NCI-H2029 treated with DMSO at 0.1 percent for 48 hours (cell line): Measurements from ENCODE around the gene HOATZ.

Experiments used
- DNase-seq: peaks from one replicate; lab custom pipeline; 2025; lab: John Stamatoyannopoulos, UW

The HOATZ gene

GRCh38 chr11:111522426-111522825 lies 7.8 kb downstream of the HOATZ start:
- DNase-seq, result no peak

- no peak for DNase-seq
Observed at GRCh38 chr11:111523343-111523742, 8.8 kb downstream of the HOATZ start.

DNA sequence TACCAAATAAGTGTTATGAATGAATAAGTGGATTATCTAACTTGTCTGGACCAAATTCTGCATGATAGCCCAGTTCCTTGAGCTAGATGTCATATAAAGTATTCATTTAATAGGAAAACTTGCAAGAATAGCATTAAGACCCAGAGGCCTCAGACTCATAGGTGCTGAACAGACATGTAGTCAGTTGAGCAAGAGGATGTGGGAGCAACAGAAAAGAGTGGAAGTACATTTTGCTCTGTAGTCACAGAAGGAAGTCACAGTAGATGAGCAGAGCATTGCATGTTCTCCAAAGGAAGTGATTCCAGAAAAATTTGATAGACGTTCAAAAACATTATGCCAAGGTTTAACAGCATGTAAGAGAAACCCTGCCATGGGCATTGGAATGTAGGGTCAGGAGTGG lies 9.5 kb downstream of the HOATZ start:
- DNase-seq, result no peak

DNA sequence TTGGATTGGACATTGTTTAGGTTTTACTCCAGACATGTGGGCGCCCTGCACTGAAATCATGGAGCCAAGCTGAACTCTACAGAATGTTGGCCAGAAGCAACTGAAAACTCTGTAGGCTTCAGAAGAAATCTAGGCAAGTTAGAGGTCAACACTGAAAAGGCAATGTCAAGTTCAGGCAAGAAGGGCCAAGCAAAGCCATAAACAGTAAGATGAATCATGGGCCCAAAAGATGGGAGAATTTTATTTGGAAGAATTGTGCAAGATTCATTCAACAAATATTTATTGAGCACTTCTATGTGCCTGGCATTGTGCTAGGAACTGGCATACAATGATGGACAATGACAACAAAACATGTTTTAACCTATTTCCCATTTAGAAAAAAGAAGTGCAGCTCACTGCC lies 10.9 kb downstream of the HOATZ start:
- DNase-seq, result no peak

DNA sequence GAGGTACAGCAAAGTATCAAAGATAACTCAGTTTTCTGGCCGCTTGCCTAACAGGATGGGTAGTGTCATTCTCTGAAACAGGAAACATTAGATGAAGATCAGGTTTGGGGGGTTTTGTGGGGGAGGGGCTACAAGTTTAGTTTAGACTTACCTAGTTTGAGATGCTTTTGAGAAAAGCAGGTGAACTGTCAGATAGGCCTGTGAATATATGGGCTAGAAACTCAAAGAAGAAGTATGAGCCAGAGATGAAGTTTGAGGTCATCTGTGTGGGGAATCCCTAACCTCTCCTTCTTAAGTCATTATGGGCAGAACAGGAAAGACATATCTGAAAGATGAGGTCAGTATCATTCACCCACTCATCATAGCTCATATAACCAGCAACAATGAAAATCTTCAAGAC lies 11.9 kb downstream of the HOATZ start:
- DNase-seq, result no peak

GRCh38 chr11:111527279-111527678 lies 12.7 kb downstream of the HOATZ start:
- no peak for DNase-seq

DNA sequence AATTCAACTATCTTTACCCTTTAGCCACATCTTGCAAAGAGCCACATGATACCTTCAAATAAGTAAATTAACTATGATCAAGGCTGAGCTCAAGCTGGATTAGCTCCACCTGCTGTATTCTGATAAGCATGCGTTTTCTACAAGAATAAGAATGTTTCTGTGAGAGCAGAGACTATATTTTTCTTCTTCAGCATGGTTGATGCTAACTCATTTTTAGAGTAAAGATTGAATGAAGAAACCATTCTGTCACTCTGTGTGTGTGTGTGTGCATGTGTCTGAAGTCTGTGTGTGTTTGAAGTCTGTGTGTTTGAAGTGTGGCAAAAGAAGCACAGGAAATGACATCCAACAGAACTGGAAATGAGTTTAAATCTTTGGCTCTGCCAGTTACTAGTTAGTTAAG lies 14.0 kb downstream of the HOATZ start:
- no peak for DNase-seq

DNA sequence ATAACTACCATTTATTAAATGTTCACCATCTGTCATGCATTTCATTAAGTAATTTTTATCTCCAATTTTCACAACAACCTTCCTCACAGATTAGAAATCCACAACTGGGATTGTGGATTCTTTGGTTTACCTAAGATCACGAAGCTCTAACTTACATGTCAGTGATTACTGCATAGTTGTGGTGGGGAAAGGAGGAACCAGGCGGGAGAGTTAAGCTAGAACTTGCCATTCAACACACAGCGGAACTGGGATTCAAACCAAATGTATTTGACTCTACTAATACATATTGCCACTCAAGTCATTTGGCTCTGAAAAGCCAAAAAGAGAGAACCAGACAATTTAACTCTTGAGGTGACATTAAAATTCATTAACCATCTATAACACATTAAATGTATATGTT lies 15.5 kb downstream of the HOATZ start:
- DNase-seq, result no peak

DNA sequence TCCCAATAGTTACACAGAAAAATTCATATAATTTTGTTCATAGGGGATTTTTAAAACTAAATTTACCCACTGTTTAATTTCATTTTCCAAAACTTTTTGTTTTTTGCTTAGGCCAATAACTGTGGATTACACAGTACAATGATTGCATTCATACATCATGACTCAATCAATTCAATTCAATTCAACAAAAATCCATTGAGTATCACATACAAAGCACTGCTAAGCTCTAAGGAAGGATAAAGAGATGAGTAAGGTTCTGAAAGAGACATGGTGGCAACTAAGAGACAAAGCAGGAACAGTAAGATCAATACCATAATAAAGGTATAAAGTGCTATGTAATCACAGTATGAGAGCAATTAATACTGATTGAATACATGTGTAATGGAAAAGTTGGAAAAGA lies 16.6 kb downstream of the HOATZ start:
- DNase-seq, result no peak

GRCh38 chr11:111531687-111532364 lies 17.2 kb downstream of the HOATZ start:
- DNase-seq, result no peak

GRCh38 chr11:111532365-111532709 lies 17.8 kb downstream of the HOATZ start:
- DNase-seq, result no peak

- DNase-seq, result no peak
Observed at GRCh38 chr11:111535281-111535680, 20.7 kb downstream of the HOATZ start.

GRCh38 chr11:111537336-111537860 lies 22.8 kb downstream of the HOATZ start:
- no peak for DNase-seq

DNA sequence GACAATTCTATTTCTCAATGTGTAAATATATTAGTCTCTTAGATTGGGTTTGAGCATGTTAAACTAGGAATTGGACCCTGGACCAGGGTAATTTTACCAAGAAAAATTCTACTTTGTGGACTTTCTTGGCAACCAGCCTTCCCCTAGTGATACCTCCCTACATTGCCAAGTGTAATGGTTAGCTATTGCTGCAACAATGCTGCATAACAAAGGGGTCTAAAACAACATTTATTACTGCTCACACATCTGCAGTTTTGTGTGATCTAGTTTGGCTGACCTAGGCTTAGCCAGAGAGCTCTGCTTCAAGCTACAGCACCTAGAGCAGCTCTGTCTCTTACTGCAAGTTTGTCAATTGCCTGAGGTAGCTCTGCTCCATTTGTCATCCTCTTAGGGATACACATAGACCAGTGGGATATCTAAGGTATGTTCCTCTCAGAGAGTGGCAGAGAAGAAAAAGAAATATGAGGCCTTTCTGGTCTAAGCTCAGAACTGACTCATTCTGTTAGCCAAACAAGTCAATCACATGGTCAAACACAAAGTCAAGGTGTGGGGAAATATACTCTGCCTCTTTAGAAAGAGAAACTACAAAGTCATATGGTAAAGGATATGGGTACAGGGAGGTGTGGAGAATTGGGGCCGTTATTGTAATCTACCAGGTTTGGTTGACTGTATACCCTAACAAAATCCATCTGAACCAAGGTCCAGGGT lies 24.0 kb downstream of the HOATZ start:
- no peak for DNase-seq

DNA sequence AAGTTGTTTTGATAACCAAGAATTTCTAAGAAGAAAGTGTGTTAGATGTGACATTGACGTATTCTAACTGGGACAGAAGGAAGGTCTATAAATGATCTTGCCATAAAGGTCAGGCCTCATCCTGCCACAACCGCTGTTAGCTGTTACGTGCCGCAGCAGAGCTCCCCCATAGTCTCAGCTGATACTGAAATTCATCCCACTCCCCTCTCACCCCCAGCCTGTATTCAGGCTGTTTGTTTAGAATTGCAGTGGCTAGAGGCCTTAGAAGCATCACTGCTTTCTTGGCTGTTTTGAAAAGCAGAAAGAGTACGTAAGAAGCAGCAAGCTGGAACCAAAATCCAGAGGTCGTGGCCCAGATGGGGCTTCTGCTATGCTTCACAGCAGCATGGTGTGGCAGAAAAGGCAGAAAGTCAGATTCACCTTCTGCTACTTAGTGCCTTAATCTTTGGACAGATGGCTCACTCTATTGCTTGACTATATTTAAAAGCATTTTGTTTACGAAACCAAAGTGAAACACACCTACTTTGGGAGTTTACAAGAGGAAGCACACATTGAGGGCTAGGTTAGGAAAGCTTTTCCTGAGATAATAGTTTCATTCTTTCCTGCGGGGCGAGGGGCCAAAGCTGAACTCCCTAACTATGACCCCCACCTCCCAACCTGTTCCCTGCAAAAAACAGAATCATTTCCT lies 25.0 kb downstream of the HOATZ start:
- no peak for DNase-seq

DNA sequence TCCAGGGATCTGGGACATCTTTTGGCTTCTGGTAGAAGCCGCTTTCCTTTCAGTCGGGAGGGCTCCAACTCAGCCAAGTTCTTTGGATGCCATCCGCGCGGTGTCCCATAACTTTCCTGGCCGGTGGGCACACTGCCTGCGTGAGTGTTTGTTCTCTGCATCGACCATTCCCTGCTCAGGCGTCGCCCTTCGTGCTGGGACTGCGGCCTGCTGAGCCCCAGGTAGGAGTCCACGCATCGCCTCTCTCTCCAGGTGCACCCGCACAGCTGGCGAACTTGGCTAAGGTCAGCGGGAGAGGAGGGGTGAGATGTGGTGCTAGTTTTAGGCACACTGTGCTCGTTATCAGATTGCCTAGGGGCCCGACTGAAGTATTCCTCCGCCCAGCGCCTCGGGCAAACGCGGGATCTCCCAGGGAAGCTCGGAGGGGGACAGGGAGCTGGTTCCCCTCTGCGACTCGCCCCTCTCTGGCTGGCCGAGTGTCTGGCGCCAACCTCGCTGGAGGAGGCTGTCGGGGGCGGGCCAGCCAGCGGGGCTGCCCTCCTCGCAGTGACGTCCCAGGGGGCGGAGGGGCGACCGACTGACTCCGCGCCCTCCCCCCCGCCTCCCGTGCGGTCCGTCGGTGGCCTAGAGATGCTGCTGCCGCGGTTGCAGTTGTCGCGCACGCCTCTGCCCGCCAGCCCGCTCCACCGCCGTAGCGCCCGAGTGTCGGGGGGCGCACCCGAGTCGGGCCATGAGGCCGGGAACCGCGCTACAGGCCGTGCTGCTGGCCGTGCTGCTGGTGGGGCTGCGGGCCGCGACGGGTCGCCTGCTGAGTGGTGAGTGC lies 25.7 kb downstream of the HOATZ start, which contains the start of gene LAYN:
Gene LAYN, plus strand, starts transcription at position 607 of the 823 bp plus-strand sequence. Its CDS starts 124 bp downstream, at position 731.
- DNase-seq, result no peak

DNA sequence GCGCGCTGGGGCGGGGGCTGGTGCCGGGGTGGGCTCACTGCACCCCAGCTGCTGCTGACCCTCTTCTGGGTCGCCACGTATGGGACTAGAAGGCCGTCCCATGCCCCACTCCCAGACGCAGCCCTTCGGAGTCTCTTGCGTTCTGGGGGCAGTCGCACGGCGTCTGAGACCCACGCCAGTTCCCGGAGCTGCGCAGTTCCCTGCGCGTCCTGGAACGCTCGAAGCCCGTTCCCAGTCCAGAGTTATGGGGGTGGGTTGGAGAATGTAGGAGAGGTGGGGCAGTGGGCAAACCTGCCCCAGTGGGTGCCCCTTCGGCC lies 26.3 kb downstream of the HOATZ start:
- no peak for DNase-seq

DNA sequence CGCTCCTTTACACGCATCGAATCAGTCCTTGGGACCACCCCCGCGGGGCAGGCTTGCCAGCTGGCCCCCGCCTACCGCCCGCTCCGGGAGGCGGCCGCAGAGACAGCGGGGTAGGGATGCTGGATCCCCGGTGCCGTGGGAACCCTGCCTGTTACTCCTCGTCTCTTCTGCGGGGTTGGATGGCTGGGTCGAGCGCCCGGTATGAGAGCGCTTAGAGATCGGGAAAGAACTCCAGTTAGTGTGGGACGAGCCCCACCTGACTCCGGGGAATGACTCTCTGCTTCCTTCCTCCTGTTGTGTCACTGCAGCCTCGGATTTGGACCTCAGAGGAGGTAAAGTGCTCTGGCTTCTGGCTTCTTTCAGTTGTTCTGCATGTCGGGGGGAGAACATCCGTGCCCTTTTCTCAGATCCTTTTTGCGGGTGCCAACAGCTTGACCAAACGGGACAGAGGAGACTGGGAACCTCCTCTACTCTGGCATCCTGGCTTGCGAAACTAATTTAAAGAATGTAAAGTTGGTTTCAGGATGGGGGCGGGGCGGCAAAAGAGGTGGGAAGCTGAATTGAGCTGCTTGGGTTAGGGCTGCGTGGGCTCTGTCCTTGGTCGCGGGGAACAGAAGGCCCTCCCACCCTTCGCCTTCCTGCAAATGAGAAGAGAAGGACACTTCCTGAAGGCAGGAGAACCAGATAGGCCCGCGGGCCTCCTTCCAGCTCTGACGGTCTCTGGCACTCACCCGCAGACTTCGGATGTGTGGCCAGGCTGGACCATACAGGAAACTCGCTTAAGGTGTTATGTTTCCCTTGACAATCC lies 26.9 kb downstream of the HOATZ start:
- no peak for DNase-seq

DNA sequence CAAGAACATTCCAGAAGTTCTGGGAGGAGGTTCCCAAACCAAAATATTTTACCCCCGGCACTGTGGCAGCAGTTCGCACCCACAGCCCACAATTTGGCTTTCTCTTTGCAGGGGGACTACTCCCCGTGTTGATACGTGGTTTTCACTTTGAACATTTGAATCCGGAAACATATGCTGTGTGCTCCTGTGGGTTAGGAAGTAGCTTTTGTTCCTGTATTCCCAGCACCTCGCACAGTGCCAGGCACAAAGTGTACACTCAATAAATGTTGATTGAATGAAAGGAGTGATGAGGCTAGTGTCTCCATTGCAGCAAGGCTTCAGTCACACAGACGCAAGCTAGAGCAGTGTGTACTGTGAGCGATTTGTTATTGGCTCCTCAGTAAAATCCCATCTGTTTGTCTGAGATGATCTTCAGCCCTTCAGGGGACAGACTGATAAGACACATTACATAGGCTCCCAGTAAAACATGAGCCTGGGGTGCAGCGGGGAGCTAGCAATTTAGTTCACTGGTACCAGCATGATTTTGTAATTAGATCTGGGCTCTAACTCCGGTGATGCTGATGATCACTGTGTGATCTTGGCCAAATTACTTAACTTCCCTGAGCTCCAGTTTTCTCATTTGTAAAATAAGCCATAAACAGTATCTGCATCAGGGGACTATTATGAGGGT lies 28.2 kb downstream of the HOATZ start:
- no peak for DNase-seq

DNA sequence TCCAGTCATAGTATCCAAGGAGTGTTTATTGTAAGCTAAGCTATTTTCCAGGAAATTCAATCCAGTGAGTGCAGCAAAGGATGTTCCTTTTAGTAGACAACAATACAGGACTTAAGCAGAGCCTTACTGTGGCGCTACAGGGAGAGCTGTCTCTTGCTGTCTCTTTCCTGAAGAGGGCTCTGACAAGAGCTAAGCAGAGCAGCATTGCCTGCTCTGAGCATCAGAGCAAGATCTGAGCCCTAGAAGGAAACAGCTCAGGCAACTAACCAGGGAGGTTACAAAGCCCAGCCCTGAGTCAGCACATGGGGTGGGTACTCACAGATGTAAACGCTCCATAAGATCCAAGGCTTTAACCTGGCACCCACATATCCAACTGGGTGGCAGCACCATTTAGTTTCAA lies 33.9 kb downstream of the HOATZ start:
- no peak for DNase-seq
